ENCODE results near the gene MRC2.

Gene MRC2

DNA sequence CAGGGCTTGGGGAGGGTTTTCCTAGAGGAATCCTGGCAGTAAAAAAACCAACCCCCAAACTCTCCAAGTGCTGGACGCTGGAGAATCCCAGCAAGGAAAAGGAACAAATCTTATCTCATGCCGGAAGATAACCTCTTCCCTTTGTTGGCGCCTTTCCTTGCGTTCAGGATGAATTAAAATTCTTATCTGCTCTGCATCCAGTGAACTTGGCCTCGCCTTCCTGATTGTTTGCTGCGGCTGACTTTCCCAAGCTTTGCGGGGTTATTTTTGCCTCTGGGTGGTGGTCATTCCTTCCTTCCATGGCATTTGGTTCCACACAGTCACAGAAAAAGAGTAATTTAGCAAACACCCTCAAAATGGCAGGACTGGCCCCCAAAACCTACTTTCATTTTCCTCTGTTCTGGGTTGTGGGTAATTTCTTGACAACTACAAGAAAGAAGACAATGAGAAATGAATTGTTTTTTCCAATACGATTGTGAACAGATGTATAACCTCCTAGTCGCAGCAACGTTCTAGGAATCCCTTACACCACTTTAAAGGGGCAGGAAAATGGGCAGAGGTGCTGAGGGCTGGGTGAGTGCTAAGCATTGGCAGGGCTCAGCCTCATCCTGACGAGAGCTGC is 77.8 kb downstream of the MRC2 start:
- no peak for DNase-seq

- no peak for DNase-seq
Measured at GRCh38 chr17:62705778-62706597, 78.5 kb downstream of the MRC2 start.

DNA sequence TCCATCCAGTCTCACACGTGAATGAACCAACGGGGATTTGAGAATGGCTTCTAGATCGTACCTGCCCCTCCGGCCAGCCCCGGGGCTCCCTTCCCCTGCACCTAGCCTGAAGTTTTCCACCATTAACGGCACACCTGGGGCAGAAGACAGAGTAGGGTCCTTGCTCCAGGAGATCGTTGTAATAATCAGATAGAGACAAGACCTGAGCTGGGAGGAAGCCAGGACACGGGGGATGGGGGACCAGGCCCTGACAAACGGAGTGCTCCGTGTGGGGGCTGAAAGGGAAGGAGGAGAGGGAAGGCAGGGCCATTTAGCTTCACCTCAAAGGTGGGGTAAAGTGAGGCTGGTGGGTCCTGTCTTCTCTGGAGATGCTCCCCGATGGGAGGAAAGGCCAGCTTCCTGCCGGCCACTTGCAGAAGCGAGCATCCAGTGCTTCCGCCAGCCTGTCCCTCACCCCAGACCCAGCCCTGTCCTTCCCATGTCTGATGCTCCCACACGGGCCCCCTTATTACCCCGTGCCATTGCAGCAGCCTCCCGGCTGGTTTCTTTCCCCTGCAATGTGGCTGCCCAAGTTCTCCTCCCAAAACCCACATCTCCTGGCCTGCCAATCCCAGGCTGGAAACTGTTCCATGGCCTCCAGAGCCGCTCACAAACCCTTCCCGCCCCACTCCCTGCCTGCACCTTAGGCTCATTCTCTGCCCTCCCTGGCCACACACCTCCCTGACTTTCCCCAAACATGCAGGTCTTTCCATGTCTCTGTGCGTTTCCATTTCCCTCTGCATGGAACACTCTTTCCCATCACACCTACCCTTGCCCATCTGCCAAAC is 79.3 kb downstream of the MRC2 start:
- no peak for DNase-seq

- no peak for DNase-seq
Measured at GRCh38 chr17:62707425-62707739, 79.9 kb downstream of the MRC2 start.

DNA sequence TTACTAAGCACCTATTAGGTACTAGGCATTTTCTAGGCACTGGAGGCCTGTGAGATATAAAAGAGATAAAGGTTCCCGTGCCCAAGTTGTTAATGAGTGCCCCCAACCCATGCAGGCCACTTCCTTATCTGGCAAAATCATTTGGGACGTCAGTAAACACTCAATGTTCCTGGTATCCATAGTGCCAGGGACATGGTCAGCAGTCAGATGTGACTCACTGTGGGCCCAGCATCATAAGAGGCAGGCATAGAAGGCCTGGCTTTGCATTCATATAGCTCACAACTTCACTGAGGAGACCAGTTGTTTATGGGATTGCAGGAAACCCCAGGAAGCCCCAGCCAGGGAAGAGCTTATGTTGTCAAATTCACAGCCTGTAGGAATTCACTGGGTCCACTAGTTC is 81.1 kb downstream of the MRC2 start:
- no peak for DNase-seq

DNA sequence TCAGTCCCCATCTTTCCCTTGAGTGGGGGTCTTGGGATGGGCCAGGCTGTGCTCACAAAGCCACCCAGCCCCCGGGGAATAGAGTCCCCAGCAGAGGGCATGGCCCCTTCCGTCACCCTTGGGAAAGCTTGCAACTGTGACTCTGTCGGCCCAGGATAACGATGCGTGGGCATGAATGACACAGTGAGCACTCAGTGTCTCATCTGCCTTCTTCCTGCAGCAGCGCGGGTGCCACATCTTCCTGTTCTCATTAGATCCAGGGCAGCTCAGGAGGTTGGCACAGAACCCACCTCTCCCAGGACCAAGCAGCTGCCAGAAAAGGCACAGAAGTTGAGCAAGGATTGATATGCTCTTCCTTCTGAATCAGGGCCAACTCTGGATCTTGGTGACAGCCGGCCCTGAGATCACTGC is 84.7 kb downstream of the MRC2 start:
- no peak for DNase-seq

DNA sequence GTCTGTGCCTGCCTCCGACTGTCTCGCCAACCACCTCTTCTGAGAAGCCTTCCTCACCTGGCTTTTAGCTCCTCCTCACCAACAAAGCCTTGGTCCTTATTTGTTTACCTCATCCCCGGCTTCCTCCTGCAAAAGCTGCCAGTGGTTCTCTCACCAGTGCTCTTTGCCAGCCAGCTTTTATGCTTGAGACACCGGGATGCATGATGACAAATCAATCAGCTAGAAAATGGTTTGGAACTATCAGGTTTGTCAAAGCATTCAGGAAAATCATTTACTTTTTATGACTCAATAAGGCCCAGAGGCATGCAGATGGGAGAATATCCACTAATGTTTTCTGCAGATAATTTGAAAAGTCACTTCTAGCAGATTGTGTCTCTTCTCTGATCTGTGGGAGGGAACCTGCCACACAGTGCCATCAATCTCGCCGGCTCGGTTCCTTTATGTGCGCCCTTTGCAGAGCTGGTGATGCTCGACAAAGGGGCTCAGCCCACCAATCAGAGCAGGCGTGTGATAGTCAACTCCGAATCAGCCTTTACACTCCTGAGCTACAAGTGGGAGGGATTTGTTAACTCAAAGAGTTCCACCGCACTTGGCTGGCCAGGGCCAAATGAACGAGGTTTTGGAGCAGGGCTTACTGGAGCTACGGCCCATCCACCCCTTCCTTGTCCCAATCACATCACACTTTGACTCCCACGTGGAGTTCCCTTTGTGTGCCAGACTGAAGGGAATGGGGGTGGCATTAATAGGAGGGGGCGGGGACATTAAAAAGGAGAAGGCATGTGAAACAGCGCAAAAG is 85.8 kb downstream of the MRC2 start:
- DNase-seq = no peak

DNA sequence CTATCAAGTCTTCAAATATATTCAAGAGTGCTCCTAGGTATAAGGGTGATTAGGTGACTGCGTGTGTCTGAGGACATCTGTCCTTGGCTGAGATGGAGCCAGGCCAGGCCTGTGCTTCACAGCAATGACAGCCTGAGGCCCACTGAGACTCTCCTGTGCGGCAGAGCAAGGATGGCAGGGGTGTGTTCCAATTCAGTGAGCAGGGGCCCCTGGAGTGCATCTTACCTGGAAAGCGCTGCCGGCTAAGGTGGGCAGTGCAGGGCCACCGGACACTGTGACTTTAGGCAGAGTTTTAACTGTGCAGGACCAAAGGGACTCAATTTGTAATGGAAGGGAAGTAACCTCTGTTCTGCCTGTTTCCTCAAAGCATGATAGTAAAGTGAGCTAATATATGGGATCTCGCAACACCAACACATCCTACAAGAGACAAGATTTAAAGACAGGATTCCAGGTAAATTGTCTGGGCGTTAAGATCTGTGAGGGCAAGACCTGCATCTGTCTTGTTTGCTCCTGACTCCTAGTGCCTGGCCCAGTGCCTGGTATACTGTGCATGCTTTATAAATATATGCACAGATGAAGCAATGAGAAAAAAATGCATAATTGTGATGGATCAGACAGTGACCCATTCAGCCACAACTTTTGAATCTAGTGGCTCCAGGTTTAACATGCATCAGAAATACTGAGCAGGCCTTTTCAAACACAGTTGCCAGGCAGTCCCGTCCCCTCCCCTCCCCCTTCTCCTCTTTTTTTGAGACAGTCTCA is 86.7 kb downstream of the MRC2 start:
- no peak for DNase-seq

DNA sequence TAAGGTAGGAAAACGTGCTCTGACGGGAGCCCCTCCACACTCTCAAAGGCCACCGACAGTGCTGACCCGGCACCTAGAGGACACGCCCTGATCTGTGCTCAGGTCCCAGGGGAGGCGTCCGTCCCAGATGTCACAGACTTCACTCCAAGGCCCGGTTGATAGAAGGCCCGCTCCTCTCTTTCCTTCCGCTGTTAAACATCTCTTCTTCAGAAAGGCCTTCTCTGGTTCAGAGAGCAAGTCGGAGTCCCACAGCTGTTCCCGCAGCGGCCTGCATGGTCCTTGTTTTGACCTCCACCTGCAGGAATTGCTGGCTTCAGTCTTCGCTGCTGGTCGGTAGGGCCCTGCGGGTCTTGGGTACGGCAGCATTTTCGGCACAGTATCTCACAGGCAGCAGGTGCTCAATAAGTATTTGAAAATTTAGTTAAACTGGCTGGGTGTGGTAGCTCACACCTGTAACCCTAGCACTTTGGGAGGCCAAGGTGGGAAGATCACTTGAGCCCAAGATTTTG is 88.5 kb downstream of the MRC2 start:
- DNase-seq = no peak

- no peak for DNase-seq
Measured at GRCh38 chr17:62716834-62717588, 89.5 kb downstream of the MRC2 start.

DNA sequence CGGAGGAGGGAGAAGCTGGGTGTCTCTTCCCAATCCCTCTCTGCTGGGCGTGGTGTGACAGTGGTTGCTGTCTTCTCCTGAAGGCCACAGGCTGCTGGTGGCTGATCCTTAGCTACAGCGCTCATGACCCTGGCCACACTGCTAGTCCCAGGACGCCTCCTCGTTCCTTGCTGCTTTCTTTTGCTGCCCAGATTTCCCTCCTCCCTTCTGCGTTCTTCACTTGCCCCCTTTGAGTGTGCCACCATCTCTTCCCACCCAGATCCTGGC is 90.1 kb downstream of the MRC2 start:
- no peak for DNase-seq

DNA sequence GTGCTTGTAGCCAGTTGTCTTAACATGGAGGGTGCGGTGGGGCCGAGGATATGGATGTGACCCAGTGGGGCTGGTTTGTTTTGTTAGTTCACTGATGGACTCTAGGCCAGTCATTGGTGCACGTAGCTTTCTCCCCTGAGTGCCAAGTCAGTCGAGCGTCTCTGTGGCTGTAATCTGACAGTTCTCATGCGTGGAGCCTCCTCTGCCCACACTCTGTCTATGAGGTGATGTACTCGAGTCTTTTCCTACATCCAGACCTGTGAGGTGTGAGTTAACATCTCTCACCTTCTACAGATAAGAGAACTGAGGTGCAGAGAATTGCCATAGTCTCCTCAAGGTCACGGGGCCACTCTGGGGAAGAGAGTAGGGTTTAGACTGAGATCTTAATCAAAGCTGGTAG is 90.4 kb downstream of the MRC2 start:
- DNase-seq = no peak

DNA sequence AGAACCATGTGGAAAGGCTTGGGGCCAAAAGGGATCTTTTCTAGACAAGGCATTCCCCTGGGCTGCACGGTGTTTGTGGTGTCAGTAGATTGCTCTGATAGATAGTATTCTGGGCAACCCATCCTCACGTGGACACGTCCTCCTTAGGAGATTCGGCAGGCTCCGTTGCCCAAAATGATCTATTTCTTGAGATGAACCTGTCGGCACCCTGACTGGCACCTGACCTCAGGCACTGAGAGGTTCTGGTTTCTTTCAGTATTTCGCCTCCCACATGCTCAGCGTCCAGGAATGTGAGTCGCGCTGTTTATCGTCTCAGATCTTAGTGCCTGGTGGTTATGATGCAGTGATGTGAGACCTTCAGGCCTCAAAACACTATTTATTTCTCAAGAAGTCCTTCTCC is 91.0 kb downstream of the MRC2 start:
- DNase-seq = no peak

GRCh38 chr17:62719586-62719985 is 92.1 kb downstream of the MRC2 start:
- DNase-seq = no peak

DNA sequence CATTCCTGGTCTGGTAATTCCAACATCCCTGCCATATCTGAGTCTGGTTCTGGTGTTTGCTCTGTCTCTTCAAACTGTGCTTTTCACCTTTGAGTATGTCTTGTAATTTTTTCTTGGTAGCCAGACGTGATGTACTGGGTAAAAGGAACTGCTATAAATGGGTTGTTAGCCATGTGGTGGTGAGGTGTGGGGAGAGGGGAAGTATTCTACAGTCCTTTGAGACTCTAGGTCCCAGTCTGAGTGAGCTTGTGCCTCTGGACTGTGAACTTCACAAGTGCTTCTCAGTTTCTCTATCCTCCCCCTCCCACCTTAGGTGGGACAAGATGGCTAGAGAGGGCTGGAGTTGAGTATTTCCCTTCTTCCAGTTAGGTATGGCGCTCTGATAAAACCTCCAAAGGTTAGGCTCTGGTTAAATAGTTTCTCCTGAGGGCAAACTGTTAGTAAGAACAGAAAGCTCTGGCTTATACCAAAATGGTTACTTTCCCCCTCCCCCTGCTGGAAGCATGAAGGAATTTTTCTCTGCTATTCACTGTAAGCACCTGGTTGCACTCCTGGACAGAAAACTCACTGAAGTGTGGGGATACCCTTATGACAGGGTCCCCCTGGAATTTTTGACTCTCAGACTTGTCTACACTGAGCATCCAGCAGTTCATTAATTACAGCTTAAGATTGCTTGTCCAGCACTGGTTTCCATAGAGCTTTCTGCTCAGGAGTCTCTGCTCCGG is 92.8 kb downstream of the MRC2 start:
- no peak for DNase-seq

GRCh38 chr17:62722625-62723024 is 95.2 kb downstream of the MRC2 start:
- DNase-seq = no peak

DNA sequence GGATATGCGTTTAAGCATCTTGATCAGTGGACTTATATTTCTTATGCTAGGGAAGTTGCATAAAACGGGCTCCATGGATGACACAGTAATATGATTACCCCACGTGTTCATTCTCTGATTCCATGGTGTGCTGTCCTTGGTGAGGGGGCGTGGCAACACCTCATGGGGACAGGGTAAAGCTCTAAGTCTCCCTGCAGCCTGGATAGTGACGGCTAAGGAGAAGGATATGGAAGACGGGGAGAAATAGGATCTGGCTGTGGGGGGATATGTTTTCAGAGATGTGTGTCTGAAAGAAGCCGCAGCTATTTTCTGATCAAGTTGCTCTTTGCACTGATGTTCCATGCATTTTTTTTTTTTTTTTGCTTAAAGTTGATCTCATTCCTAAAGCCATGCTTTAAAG is 96.4 kb downstream of the MRC2 start:
- no peak for DNase-seq

- DNase-seq = peak; percentile 70
Measured at GRCh38 chr17:62724398-62725146, 97.1 kb downstream of the MRC2 start.

GRCh38 chr17:62725791-62726249 is 98.3 kb downstream of the MRC2 start:
- no peak for DNase-seq
